GM18502 (cell line): ENCODE measurements around the gene MBNL3.
A peak's percentile ranks its signal among the peaks of the same experiment; 100 is the strongest.
"Not testable (repeated sequence)": the region's sequence is repeated elsewhere in the genome, so short reads cannot be mapped to it uniquely, and the experiment has no call there.

Experiments used
- ATAC-seq: cut with Tn5 transposase; IDR thresholded peaks from one replicate; pipeline ENCODE4 v1.9.1; 2021; ENCODE audit warnings: mild to moderate bottlenecking; ENCODE audit not compliant: unreplicated experiment, poor library complexity

Gene MBNL3

GRCh38 chrX:132481449-132481848 is 7.4 kb downstream of the MBNL3 start:
- ATAC-seq, result no peak

- ATAC-seq, result peak; percentile 92
Measured at GRCh38 chrX:132480581-132481203, 8.1 kb downstream of the MBNL3 start.

- no peak for ATAC-seq
Measured at GRCh38 chrX:132474544-132475248, 14.1 kb downstream of the MBNL3 start.

GRCh38 chrX:132472397-132472796 is 16.4 kb downstream of the MBNL3 start:
- no peak for ATAC-seq

- no peak for ATAC-seq
Measured at GRCh38 chrX:132470831-132471230, 18.0 kb downstream of the MBNL3 start.

GRCh38 chrX:132470179-132470578 is 18.7 kb downstream of the MBNL3 start:
- ATAC-seq, result no peak

GRCh38 chrX:132468454-132468853 is 20.4 kb downstream of the MBNL3 start:
- ATAC-seq, result no peak

GRCh38 chrX:132467989-132468388 is 20.8 kb downstream of the MBNL3 start:
- ATAC-seq, result no peak

GRCh38 chrX:132467026-132467425 is 21.8 kb downstream of the MBNL3 start:
- ATAC-seq, result no peak

- no peak for ATAC-seq
Measured at GRCh38 chrX:132463411-132463810, 25.4 kb downstream of the MBNL3 start.

GRCh38 chrX:132461886-132462285 is 27.0 kb downstream of the MBNL3 start:
- ATAC-seq, result no peak

GRCh38 chrX:132452911-132453550 is 35.8 kb downstream of the MBNL3 start:
- no peak for ATAC-seq

GRCh38 chrX:132445909-132446308 is 42.9 kb downstream of the MBNL3 start:
- not testable (repeated sequence) for ATAC-seq

GRCh38 chrX:132444936-132445335 is 43.9 kb downstream of the MBNL3 start:
- no peak for ATAC-seq

- ATAC-seq, result no peak
Measured at GRCh38 chrX:132443196-132444135, 45.4 kb downstream of the MBNL3 start.

GRCh38 chrX:132442691-132443090 is 46.1 kb downstream of the MBNL3 start:
- ATAC-seq, result no peak

GRCh38 chrX:132435222-132435621 is 53.6 kb downstream of the MBNL3 start:
- ATAC-seq, result no peak

GRCh38 chrX:132433551-132433950 is 55.3 kb downstream of the MBNL3 start:
- ATAC-seq, result no peak

- ATAC-seq, result no peak
Measured at GRCh38 chrX:132433001-132433400, 55.8 kb downstream of the MBNL3 start.

- ATAC-seq, result no peak
Measured at GRCh38 chrX:132428896-132429295, 59.9 kb downstream of the MBNL3 start.
